ENCODE measurements around the gene NMNAT3. TPM values are rescaled to one million over a fixed set of nuclear protein-coding genes. Genes with fewer than 3 reads are reported as not detected.

The NMNAT3 gene
- total RNA-seq, 4 donors from 2014 or later = 5.6 to 46.2 (median 14.2) TPM

- peaks cover 0 to 41% (median 0%) of the 10 kb centered on the region in 4 donors for H3K4me1 ChIP-seq
- no peak overlapping the region for H3K4me3 ChIP-seq
- DNase-seq = no peak
- no peaks in the 10 kb centered on the region for H3K36me3 ChIP-seq
- no peaks in the 10 kb centered on the region for H3K27me3 ChIP-seq
- H3K27ac ChIP-seq = peak overlapping the region in 2 of 4 donors; percentile 71 to 74
- no peak for TF ChIP-seq POLR2A (IDR thresholded peaks at IDR 0.05)
- no peak for TF ChIP-seq CTCF (IDR thresholded peaks at IDR 0.05)
- no peaks in the 10 kb centered on the region for H3K9me3 ChIP-seq
Observed at GRCh38 chr3:139537795-139538621, 139.8 kb downstream of the NMNAT3 start.

GRCh38 chr3:139537361-139537760 lies 140.4 kb downstream of the NMNAT3 start:
- H3K27me3 ChIP-seq = no peaks in the 10 kb centered on the region
- no peak overlapping the region for H3K4me3 ChIP-seq
- peaks cover 0 to 41% (median 0%) of the 10 kb centered on the region in 4 donors for H3K4me1 ChIP-seq
- H3K27ac ChIP-seq = peak overlapping the region in 1 of 4 donors; percentile 5
- H3K9me3 ChIP-seq = no peaks in the 10 kb centered on the region
- TF ChIP-seq CTCF (IDR thresholded peaks at IDR 0.05) (no peak), POLR2A (IDR thresholded peaks at IDR 0.05) (no peak)
- no peak for DNase-seq
- H3K36me3 ChIP-seq = no peaks in the 10 kb centered on the region

GRCh38 chr3:139534992-139535879 lies 142.5 kb downstream of the NMNAT3 start:
- DNase-seq = peak in 1 of 3 donors; percentile 47
- no peak overlapping the region for H3K4me3 ChIP-seq
- peaks cover 0 to 41% (median 0%) of the 10 kb centered on the region in 4 donors for H3K4me1 ChIP-seq
- H3K9me3 ChIP-seq = no peaks in the 10 kb centered on the region
- H3K27ac ChIP-seq = peak overlapping the region; percentile 12 to 66 (median 48)
- H3K27me3 ChIP-seq = no peaks in the 10 kb centered on the region
- H3K36me3 ChIP-seq = no peaks in the 10 kb centered on the region
- no peak for TF ChIP-seq CTCF (IDR thresholded peaks at IDR 0.05)
- TF ChIP-seq POLR2A (IDR thresholded peaks at IDR 0.05) = no peak

GRCh38 chr3:139534455-139534812 lies 143.3 kb downstream of the NMNAT3 start:
- no peak overlapping the region for H3K4me3 ChIP-seq
- H3K27ac ChIP-seq = peak overlapping the region in 3 of 4 donors; percentile 17 to 66 (median 57)
- DNase-seq = peak in 1 of 3 donors; percentile 46
- TF ChIP-seq POLR2A (IDR thresholded peaks at IDR 0.05) (no peak), CTCF (IDR thresholded peaks at IDR 0.05) (no peak)
- H3K27me3 ChIP-seq = no peaks in the 10 kb centered on the region
- peaks cover 0 to 40% (median 0%) of the 10 kb centered on the region in 4 donors for H3K4me1 ChIP-seq
- H3K36me3 ChIP-seq = no peaks in the 10 kb centered on the region
- no peaks in the 10 kb centered on the region for H3K9me3 ChIP-seq

- Histone ChIP-seq H3K27ac (peak overlapping the region in 3 of 4 donors; percentile 17 to 66 (median 57)), H3K27me3 (no peaks in the 10 kb centered on the region), H3K4me1 (peaks cover 0 to 34% (median 0%) of the 10 kb centered on the region in 4 donors), H3K4me3 (no peak overlapping the region), H3K9me3 (no peaks in the 10 kb centered on the region), H3K36me3 (no peaks in the 10 kb centered on the region)
- no peak for TF ChIP-seq POLR2A (IDR thresholded peaks at IDR 0.05)
- peak in 1 of 3 donors; percentile 31 for DNase-seq
Observed at GRCh38 chr3:139533781-139534454, 143.9 kb downstream of the NMNAT3 start.

All from Peyer's patch (tissue), 4 donors.